ENCODE data around the gene FAM234A. TPM values are rescaled to one million over a fixed set of nuclear protein-coding genes. Genes with fewer than 3 reads are reported as not detected.
"Not testable (repeated sequence)": the region's sequence is repeated elsewhere in the genome, so short reads cannot be mapped to it uniquely, and the experiment has no call there.

Gene FAM234A
- total RNA-seq, 1 experiment from 2014 or later: 43.5 TPM

GRCh38 chr16:230351-230750, 4.3 kb upstream of the FAM234A start:
- not testable (repeated sequence) for DNase-seq (ENCODE audit: low read depth)

- DNase-seq (ENCODE audit: low read depth): no peak
Observed at GRCh38 chr16:230949-231348, 3.7 kb upstream of the FAM234A start.

- no peak for DNase-seq (ENCODE audit: low read depth)
Observed at GRCh38 chr16:239948-240277, 5.3 kb downstream of the FAM234A start.

- no peak for DNase-seq (ENCODE audit: low read depth)
Observed at GRCh38 chr16:240559-240958, 5.9 kb downstream of the FAM234A start.

- DNase-seq (ENCODE audit: low read depth): no peak
Observed at GRCh38 chr16:242281-242680, 7.7 kb downstream of the FAM234A start.

- DNase-seq (ENCODE audit: low read depth): no peak
Observed at GRCh38 chr16:243348-243747, 8.7 kb downstream of the FAM234A start.

GRCh38 chr16:245105-245504, 10.5 kb downstream of the FAM234A start:
- no peak for DNase-seq (ENCODE audit: low read depth)

GRCh38 chr16:247027-247426, 12.4 kb downstream of the FAM234A start:
- DNase-seq (ENCODE audit: low read depth): no peak

GRCh38 chr16:249431-249830, 14.8 kb downstream of the FAM234A start:
- DNase-seq (ENCODE audit: low read depth): no peak

GRCh38 chr16:252366-253337, 18.0 kb downstream of the FAM234A start:
- DNase-seq (ENCODE audit: low read depth): no peak

- no peak for DNase-seq (ENCODE audit: low read depth)
Observed at GRCh38 chr16:253833-254232, 19.2 kb downstream of the FAM234A start.

- no peak for DNase-seq (ENCODE audit: low read depth)
Observed at GRCh38 chr16:254461-254860, 19.8 kb downstream of the FAM234A start.

- DNase-seq (ENCODE audit: low read depth): no peak
Observed at GRCh38 chr16:255183-255582, 20.6 kb downstream of the FAM234A start.

- DNase-seq (ENCODE audit: low read depth): not testable (repeated sequence)
Observed at GRCh38 chr16:258091-258490, 23.5 kb downstream of the FAM234A start.

- DNase-seq (ENCODE audit: low read depth): no peak
Observed at GRCh38 chr16:259226-259625, 24.6 kb downstream of the FAM234A start.

GRCh38 chr16:259814-260253, 25.2 kb downstream of the FAM234A start:
- no peak for DNase-seq (ENCODE audit: low read depth)

- no peak for DNase-seq (ENCODE audit: low read depth)
Observed at GRCh38 chr16:260326-260725, 25.7 kb downstream of the FAM234A start.

- no peak for DNase-seq (ENCODE audit: low read depth)
Observed at GRCh38 chr16:261031-261691, 26.5 kb downstream of the FAM234A start.

GRCh38 chr16:262121-262745, 27.6 kb downstream of the FAM234A start:
- DNase-seq (ENCODE audit: low read depth): no peak

GRCh38 chr16:263182-263774, 28.7 kb downstream of the FAM234A start:
- DNase-seq (ENCODE audit: low read depth): no peak

GRCh38 chr16:263944-264343, 29.3 kb downstream of the FAM234A start:
- DNase-seq (ENCODE audit: low read depth): no peak

- DNase-seq (ENCODE audit: low read depth): no peak
Observed at GRCh38 chr16:264440-264951, 29.9 kb downstream of the FAM234A start.
